IPS-NIHi7 (cell line): ENCODE results near the gene TRHDE.

Experiments
- DNase-seq: peaks from one replicate; pipeline ENCODE4 v3.0.0; 2012; ENCODE audit warnings: mixed read lengths; ENCODE audit errors: extremely low spot score

The TRHDE gene

GRCh38 chr12:72272091-72272661 lies at the start of gene TRHDE:
TRHDE (plus strand) TSS chr12:72272370; CDS start chr12:72272644, 274 bp downstream.
- peak; percentile 66 for DNase-seq

- DNase-seq, result no peak
These were observed 45.7 kb upstream of the TRHDE start for GRCh38 chr12:72226510-72226909.

GRCh38 chr12:72228424-72228823 lies 43.7 kb upstream of the TRHDE start:
- no peak for DNase-seq

GRCh38 chr12:72230589-72230988 lies 41.6 kb upstream of the TRHDE start:
- DNase-seq, result no peak

- DNase-seq, result no peak
These were observed 37.3 kb upstream of the TRHDE start for GRCh38 chr12:72234886-72235285.

- no peak for DNase-seq
These were observed 36.0 kb upstream of the TRHDE start for GRCh38 chr12:72236071-72236705.

GRCh38 chr12:72241552-72241951 lies 30.6 kb upstream of the TRHDE start:
- DNase-seq, result no peak

- no peak for DNase-seq
These were observed 29.2 kb upstream of the TRHDE start for GRCh38 chr12:72242946-72243345.

GRCh38 chr12:72246370-72246769 lies 25.8 kb upstream of the TRHDE start:
- no peak for DNase-seq

- DNase-seq, result no peak
These were observed 21.8 kb upstream of the TRHDE start for GRCh38 chr12:72250346-72250745.

- DNase-seq, result no peak
These were observed 15.4 kb upstream of the TRHDE start for GRCh38 chr12:72256725-72257124.

GRCh38 chr12:72261885-72262284 lies 10.3 kb upstream of the TRHDE start:
- DNase-seq, result no peak

- DNase-seq, result no peak
These were observed 7.5 kb upstream of the TRHDE start for GRCh38 chr12:72264548-72265175.

GRCh38 chr12:72267974-72268373 lies 4.2 kb upstream of the TRHDE start:
- DNase-seq, result no peak

- DNase-seq, result no peak
These were observed 3.8 kb upstream of the TRHDE start for GRCh38 chr12:72268386-72268785.

GRCh38 chr12:72269491-72269890 lies 2.7 kb upstream of the TRHDE start:
- DNase-seq, result no peak

GRCh38 chr12:72270246-72270645 lies 1.9 kb upstream of the TRHDE start:
- no peak for DNase-seq

- no peak for DNase-seq
These were observed 1.2 kb upstream of the TRHDE start for GRCh38 chr12:72270961-72271360.

GRCh38 chr12:72271451-72272090 lies 599 bp upstream of the TRHDE start:
- peak; percentile 77 for DNase-seq

GRCh38 chr12:72272731-72273498 lies 745 bp downstream of the TRHDE start:
- DNase-seq, result peak; percentile 16

- peak; percentile 36 for DNase-seq
These were observed 1.3 kb downstream of the TRHDE start for GRCh38 chr12:72273499-72273837.

- no peak for DNase-seq
These were observed 1.7 kb downstream of the TRHDE start for GRCh38 chr12:72273851-72274351.
